AML-193 (cell line): ENCODE results near the gene SNX1.
A peak's percentile ranks its signal among the peaks of the same experiment; 100 is the strongest.
"Not testable (repeated sequence)": the region's sequence is repeated elsewhere in the genome, so short reads cannot be mapped to it uniquely, and the experiment has no call there.

ENCODE experiments used
- DNase-seq, 2 experiments: peaks; one replicate each; lab custom pipeline; 2025; lab: John Stamatoyannopoulos, UW

Gene SNX1

DNA sequence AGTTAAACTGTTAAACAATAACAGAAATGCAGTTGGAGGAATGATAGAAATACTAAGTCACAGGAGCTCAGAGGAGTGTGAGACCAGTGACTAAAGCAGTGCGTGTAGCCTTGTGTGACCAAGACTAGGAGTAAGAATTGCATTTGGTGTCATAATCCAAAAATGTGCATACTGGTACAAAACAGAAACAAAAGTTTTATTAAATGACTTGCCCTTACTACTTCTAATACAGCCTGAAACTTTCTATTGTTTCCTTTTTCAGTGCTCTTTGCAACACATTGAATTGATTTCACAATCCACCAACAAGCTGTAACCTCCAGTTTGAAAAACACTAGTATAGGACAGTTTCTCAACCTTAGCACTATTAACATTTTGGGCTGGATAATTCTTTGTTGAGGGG lies 17.1 kb downstream of the SNX1 start:
- peak; percentile 64 to 70 for DNase-seq

DNA sequence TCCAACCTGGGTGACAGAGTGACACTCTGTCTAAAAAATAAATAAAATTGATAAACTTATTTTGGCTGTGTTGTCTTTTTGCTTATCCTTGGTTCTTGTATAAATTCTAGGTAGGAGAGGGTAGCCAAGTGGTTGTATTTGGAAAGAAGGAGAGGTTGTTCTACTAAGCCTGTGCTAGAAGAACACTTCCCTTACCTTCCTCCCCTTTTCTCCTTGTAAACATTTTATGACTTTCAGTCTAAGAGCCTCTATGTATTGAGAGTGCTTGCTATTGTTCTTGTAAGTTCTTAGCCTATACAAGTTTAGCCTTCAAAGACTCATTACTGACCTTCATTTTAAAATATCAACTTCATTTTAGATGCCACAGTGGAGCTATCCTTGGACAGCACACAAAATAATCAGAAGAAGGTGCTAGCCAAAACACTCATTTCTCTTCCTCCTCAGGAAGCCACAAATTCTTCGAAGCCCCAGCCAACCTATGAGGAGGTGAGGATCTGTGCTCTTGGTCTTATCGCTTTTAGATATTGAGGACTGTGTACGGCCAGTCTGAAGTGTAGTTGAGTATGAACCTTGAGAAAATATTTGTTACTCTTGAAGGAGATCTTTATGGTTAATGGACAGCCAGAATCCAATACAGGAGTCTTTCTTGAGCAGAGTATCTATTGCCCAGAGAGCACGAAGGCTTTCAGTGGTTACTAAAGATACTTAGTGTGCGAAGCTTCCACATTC lies 22.1 kb downstream of the SNX1 start:
- no peak for DNase-seq

DNA sequence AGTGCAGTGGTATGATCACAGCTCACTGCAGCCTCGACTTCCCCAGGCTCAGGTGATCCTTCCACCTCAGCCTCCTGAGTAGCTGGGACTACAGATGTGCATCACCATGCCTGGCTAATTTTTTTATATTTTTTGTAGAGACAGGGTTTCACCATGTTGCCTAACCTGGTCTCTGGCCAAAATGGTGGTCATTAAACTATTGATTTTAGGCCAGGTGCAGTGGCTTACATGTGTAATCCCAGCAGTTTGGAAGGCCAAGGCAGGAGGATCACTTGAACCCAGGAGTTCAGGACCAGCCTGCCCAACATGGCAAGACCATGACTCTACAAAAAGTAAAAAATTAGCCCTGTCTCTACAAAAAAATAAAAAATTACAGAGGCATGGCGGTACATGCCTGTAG lies 24.5 kb downstream of the SNX1 start:
- DNase-seq, result not testable (repeated sequence)

DNA sequence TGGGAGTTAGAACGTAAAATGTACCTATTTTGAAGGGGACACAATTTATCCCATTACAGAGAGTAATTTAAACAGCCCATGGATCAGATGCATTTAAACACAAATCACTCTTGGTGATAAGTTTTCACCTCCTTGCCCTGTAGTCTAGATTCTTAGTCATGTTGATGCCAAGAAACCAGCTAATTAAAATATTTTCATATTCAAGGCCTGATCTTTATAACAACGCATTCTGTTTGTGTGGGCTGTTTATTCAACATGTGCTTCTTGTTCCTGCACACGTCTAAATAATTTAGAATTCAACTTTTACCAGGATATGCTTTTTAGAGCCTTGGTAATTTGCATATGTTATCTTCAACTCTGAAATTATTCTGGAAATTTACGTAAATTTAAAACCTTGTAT lies 25.8 kb downstream of the SNX1 start:
- no peak for DNase-seq

DNA sequence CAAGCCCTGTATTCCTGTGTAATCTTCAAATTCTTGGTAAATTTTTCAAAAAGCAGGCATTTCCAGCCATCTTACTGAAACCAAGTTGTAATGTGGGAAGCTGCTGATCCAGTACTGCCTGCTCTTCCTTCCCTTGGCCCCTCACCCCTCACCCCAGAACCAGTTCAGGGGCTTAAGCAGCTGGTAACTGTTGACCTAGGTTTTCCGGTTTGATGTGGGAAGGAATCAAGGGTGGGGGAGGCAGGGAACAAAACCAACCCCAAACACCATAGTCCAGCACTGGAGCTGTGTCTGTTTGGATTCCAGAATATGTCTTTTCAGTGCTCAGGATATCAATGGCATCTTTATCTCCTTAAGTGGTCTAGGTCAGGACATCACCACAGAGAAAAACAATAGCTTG lies 26.7 kb downstream of the SNX1 start:
- no peak for DNase-seq

DNA sequence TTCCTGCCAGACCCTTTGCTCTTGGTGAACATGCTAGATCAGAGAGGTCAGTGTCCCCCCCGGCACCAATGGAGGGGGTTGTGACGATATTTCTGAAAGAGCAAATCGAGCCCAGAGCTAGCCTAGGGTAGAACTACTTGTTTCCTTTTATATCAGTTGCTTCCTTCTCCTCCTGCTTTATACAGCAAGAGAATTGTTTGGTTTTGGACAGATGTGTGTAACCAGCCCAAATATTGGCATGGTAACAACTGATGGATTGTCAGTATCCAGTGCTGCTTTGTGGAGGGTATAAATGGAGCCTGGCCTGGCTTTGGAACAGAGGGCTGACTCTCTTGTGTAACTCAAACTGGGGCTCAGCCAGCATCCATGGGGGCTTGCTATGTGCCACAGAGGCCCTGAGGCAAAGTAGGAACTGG lies 27.2 kb downstream of the SNX1 start:
- no peak for DNase-seq

DNA sequence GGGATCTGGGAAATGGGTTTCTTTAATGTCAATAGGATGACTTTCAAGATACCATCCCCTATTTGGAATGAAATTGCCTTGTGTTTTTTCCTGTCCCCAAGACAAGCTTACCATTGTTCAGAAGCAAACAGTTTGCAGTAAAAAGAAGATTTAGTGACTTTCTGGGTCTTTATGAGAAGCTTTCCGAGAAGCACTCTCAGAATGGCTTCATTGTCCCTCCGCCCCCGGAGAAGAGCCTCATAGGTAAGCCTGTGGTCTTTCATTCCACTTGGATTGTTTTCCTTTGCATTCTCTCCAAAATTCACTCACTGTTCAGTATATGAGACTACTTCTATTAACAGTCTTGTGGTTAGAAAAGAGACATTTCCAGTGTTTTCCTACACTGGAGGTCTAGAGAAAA lies 30.2 kb downstream of the SNX1 start:
- no peak for DNase-seq

DNA sequence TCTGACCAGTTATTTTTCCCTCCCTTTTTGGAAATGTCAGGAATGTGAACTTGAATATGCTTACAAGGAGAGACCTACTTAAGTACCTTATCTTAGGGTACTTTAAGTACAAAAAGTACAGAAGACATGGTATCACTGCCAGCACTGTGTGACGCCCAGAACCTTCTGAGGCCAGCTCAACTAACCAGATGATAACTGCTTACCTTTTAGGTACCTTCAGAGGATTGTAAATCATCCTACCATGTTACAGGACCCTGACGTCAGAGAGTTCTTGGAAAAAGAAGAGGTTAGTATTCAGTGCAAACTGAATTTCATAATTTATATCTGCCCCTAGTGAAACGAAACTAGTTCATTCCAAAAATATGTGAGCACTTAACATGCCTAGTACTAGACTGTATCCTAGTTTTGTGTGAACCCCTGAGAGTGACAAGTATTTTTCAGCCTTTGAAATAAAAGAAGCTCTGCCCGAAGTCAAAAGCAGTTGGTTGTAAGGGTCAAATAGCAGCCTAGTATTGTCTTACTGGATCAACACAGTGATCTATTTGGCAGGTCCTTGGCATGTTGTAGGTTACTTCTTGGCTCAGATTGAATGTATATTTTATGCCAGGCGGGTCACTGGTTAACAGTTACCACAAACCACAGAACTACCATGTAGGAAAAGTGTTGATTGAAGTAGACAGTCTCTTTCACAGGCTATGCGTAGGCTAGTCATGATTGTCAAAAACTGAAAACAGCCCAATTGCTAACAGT lies 31.9 kb downstream of the SNX1 start:
- DNase-seq, result no peak

DNA sequence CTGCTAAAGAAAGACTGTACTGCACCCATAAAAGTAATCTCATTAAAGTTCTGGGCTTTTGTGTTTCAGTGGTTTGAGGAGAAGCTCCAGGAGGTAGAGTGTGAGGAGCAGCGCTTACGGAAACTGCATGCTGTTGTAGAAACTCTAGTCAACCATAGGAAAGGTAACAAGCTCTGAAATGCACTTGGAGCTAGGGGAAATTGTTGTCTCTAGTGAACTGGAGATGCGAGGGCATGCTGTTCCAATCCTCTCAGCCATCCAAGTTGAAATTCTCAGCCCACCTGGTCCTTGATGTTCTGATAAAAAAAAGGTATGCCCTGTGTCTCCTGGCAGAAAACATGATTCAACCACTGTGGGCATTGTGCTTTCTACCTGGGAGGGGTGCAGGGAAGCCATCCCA lies 34.4 kb downstream of the SNX1 start:
- DNase-seq, result no peak

DNA sequence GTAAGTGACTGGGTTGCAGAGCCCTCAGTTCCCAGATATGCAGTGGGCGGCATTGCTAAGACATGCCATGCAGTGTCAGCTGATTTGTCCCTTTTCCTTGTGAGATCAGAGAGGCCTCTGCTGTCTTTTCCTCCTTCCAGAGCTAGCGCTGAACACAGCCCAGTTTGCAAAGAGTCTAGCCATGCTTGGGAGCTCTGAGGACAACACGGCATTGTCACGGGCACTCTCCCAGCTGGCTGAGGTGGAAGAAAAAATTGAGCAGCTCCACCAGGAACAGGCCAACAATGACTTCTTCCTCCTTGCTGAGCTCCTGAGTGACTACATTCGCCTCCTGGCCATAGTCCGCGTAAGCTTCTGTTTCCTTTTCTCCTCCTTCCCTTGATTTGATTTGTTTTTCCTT lies 35.8 kb downstream of the SNX1 start:
- no peak for DNase-seq

DNA sequence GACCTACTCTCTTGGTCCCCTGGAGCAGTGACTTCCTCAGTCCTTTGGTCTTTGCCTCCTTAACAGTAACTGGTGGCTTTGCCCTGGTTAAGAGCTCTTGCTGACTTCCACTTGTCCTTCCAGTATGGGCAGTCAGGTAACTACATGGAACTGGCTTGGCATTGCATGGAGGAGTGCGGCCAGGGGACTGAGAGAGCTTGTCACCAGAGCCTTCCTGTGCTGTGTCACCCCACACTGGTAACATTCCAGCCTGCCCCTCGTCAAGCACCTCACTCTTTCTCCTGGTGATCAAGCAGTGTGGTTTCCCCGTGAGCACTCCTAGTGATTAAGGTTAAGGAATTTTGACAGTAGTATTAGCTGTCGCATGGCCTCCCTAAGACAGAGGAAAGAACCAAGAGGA lies 36.4 kb downstream of the SNX1 start:
- DNase-seq, result no peak

DNA sequence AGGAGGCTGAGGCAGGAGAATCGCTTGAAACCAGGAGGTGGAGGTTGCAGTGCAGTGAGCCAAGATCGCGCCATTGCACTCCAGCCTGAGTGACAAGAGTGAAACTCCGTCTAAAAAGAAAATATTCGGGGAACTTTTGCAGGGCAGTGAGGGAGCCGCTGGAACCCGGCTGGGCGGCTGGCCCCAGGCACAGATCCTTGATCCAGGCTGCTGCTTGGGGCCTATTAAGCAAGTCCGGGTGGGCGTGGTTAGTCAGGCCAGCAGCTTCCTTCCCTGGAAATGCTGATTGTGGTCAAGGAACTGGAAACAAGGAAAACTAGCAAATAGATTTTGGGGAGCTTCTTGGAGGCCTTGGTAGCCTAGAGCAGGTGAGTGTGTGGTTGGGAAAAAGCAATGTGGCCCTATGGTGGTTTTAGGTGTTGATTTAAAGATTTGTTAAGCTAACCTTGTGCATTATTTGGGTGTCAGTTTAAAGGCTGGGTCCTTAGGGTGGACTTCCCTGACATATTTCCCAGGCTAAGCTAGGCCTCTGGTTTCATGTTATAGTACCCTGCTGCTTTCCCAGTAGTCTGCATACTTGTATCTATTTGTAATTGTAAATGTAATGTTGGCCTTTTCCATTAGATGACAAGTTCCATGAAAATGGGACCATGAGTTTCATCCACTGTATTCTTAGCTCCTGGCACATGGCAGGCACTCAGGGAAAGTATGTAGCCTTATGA lies 38.0 kb downstream of the SNX1 start:
- no peak for DNase-seq

DNA sequence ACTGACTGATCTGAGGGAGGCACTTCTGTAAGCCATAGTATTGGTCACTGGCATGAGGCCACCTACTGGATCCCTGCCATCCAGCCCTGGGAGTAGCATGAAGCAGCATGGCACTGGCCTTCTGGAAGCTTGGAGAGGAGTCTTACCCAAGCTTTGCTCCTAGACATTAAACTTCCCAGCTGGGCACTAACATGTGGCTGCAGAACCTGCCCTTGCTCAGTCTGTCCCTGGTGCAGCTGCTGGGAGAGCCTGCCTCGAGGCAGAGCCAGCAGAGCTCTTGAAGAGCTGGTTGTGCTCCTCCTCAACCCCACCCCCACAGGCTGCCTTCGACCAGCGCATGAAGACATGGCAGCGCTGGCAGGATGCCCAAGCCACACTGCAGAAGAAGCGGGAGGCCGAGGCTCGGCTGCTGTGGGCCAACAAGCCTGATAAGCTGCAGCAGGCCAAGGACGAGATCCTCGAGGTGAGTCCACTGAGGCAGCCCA lies 38.6 kb downstream of the SNX1 start:
- no peak for DNase-seq

DNA sequence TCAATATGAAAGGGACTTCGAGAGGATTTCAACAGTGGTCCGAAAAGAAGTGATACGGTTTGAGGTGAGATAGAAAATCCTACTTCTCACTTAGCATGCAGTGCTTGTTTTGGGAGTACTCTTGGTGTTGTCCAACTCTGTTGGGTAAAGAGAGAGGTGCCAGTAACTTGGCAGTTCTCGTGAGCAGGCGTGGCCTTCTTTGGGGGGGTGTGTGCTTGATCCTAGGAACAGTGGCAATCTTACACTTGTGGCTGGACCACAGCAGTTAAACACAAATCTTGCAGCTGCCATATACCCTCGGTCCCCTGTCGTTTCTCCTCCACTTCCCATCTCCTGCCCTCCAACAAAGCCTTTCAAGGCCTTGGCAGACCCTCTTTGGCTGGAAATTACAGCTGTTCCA lies 40.6 kb downstream of the SNX1 start:
- no peak for DNase-seq

DNA sequence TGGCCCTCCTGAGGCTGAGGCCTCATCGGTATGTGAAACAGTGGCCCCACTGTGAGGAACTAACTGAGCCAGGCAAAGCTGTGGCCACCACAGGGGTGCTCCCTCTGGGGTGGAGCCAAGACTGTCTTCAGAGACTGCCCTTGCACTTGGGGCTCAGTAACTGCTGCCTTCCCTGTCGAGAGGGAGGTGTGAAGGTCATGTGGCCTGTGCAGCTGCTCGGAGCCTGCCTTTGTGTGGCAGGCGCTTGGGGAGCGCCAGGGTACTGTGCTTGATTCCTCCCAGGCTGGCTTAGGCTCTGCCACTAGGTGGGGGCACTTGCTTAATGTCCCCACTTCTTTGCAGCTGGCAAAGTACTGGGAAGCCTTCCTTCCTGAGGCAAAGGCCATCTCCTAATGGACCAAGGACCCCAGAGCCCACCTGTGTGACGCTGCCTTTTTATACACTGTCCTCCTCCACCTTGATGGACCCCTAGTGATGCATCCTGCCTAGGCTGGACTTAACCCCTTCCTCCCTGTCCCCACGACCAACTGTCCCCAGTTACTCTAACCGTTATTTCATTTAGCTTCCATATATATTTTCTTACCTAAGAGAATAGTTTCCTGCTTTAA lies 41.5 kb downstream of the SNX1 start:
- DNase-seq, result no peak

DNA sequence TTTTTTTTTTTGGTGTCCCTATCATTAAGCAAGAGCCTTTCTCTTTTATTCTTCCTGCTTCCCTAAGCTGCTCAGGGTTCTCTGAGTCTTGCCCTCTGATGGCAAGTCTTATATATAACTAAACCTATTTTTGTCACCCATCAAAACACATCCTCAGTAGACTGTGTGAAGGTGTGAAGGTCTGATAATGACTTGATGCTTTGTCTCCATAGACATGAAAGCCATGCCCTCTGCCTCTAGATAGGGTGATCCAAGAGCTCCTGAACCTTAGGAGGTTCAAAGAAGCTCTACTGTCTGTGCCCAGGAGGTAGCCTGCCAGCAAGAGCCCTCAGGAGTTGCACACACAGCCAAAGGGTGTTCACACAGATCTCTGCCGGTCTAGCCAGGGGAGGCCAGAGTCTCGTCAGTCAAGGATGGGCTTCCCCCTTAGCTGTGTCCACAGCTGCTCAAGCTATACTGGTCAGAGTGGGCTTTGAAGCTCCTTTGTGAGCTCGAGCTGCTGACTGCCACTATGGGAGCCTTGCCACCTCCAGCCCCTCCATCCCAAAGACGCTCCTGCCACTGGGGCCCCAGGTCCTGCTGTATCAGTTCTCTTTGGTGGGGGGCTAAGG lies 42.7 kb downstream of the SNX1 start:
- DNase-seq, result no peak

DNA sequence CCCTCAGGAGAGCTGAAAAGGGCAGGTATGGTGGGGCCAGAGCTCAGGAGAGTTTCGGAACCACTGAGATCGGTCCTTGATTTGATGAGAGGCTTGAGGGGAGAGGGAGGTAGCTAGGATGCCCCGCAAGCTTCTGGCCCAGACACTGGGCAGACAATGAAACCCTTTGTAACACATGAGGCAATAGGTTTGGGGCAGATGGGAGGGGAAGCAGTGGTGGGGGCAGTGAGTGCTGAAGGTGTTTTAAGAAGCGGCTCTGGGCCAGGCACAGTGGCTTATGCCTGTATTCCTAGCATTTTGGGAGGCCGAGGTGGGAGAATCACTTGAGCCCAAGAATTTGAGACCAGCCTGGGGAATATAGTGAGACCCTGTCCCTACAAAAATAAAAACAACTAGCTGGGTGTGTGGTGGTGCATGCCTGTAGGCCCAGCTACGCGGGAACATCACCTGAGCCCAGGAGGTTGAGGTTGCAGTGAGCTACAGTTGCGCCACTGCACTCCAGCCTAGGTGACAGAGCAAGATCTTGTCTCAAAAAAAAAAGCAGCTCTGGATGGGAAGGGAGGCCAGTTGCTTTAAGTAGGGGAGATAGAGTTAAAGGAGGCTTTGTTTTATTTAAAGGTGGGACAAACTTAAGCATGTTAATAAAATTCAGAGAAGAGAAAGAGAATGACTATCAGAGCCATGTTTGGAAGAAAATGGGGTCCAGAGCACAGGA lies 46.2 kb downstream of the SNX1 start:
- no peak for DNase-seq

DNA sequence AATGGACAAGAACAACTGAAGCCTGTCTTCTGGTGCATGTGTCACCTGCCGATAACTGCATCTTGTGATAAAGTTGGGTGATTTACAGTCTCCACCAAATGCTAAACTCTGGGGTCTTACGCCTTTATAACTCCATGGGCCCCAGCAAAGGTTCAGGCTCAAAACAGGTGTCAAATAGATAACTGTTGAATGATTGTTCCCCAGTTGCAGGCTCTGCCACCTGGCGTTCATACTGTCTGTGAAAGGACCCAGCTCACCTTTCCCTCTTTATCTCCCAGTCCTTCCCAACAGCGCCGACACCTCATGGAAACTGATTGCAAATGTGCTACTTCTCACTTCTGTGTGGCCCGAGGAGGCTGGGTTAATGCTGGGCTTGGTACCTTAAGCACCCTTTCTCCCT lies 47.5 kb downstream of the SNX1 start:
- no peak for DNase-seq

DNA sequence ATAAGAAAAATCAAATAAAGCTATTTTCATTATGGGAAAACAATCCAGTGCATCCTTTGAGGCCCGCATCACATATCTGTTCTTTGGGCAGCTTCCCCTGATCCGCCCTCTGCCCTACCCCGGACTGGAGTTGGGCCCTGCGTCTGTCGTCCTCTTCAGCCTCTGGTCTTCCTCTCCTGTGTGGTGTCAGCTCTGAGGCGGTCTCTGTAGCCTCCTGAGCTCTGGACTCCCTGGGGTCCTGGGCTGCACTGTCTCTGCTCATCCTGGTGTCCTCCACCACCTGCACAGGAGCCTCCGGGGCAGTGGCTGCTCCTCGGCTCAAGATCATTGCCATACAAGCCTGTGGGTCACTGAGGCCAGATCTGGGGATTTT lies 48.4 kb downstream of the SNX1 start:
- DNase-seq, result no peak

DNA sequence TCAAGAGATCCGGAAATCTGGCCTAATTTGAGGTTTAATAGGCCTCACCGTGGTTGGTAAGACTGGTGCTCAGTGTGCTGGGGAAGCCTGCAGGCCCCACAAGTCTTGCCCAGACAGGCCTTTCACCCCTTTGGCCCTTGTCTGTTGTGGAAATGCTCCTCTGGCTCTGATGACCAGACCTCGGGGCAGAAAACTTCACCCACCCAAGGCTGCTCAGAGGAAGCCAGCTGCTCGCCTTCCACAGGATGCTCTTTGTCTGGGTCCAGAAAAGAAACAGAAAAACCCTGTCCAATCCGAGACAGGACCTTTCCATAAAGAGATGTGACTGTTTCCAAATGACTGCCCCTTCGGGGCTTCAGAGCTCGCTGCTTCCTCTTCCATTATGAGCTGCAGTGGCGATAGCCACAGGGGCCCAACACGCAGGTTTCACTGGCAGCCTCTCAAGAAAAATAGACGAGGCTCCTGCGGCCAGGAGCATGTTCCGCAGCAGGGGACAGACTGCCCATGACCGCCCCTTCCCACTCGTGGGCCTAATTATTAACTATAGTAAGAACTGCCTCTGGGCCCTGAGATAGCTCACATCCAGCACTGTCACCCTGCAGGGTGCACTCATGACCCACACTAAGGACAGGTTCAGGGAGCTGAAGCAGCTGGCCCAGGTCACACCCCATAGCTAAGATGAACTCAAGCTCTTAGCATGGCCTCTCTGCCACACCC lies 48.9 kb downstream of the SNX1 start:
- DNase-seq, result no peak

DNA sequence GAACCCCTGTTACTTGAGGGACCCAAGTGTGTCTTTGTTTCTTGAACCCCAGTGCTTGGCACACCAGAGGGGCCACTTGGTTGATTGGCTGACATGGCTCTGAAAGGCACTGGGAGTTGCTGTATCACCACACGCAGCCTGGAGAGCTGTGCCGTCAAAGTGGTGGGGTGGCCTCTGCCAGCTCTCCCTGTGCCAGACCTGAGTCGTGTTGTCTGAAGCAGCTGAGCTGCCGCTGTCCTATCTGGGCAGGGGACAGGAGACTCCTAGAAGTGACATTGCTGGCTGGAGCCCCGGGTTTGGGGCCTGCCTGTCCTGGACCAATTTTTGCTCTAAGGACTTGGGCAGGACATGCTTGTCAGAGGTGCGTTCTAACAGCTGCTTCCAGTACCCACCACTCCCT lies 50.3 kb downstream of the SNX1 start:
- no peak for DNase-seq
